Measurements from ENCODE around the gene HTR3A.
"Not testable (repeated sequence)": the region's sequence is repeated elsewhere in the genome, so short reads cannot be mapped to it uniquely, and the experiment has no call there.

The HTR3A gene

DNA sequence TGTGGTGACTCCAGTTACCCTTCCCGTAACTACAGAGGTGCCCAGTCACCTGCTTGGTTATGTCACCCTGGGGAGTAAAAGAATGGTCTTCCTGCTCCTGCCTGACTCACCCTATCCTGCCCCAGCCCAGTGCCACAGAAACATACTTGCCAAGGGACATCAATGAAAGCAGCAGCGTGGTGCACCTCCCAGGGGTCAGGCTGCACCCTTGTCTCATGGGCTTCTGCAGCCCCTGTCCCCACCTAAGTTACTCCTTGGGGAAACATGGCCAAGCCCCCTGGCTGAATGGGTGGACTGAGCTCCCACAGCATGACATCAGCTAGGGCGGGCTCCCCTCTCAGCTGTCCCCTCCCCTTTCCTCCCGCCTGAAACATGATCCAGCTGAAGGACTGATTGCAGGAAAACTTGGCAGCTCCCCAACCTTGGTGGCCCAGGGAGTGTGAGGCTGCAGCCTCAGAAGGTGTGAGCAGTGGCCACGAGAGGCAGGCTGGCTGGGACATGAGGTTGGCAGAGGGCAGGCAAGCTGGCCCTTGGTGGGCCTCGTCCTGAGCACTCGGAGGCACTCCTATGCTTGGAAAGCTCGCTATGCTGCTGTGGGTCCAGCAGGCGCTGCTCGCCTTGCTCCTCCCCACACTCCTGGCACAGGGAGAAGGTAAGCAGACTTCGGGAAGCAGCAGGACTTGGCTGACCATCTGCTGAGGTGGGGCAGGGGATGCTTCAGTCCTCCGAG, at the start of gene HTR3A:
Gene HTR3A, plus strand, starts transcription at position 368 of the 730 bp plus-strand sequence. Its CDS starts 218 bp downstream, at position 586.
- no peak within 1 kb of the TSS for H3K27ac Mint-ChIP-seq
- no peaks in the 10 kb centered on the region for H3K9me3 Mint-ChIP-seq
- H3K27me3 Mint-ChIP-seq, result no peaks in the 10 kb centered on the region
- H3K36me3 Mint-ChIP-seq (ENCODE audit: low read depth), result no peaks in the 10 kb centered on the region
- H3K4me3 Mint-ChIP-seq, result no peak within 1 kb of the TSS
- H3K4me1 Mint-ChIP-seq (ENCODE audit: low read depth), result peaks cover 10% of the 10 kb centered on the region

DNA sequence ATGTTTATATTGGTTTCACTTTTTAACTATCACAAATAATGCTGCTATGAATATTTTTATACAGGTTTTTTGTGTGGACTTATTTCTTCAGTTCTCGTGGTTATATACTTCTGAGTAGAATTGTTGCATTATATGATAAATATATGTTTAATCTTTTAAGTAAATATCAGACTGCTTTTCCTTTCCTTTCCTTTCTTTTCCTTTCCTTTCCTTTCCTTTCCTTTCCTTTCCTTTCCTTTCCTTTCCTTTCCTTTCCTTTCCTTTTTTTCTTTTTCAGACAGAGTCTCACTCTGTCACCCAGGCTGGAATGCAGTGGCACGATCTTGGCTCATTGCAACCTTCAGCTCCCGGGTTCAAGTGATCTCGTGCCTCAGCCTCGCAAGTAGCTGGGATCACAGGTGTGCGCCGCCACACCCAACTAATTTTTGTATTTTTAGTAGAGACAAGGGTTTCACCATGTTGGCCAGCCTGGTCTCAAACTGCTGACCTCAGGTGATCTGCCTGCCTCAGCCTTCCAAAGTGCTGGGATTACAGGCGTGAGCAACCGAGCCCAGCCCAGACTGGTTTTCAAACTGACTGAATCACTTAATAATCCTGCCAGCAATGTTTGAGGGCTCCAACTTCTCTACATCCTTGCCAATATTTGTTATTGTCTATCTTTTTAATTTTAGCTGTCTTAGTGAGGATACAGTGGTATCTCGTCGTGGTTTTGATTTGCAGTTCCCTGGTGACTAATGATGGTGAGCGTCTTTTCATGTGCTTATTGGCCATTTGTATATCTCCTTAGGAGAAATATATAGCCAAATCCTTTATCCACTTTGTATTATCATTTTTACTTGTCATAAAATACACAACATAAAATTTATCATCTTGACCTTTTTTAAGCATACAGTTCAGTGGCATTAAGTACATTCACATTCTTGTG, 48.4 kb upstream of the HTR3A start:
- Mint-ChIP-seq H3K9me3 (no peaks in the 10 kb centered on the region), H3K27me3 (peaks cover 20% of the 10 kb centered on the region), H3K36me3 (ENCODE audit: low read depth) (no peaks in the 10 kb centered on the region), H3K4me3 (no peak overlapping the region), H3K27ac (no peak overlapping the region), H3K4me1 (ENCODE audit: low read depth) (no peaks in the 10 kb centered on the region)

DNA sequence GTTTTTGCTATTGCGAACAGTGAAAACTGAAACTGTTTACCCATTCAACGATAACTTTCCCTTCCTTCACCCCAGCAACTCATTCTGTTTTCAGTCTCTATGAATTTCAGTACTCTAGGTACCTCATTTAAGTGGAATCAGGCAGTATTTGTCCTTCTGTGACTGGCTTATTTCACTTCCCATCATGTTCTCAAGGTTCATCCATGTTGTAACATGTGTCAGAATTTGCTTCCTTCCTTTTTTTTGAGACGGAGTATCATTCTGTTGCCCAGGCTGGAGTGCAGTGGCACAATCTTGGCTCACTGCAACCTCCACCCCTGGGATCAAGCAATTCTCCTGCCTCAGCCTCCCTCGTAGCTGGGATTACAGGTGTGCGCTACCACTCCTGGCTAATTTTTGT, 46.6 kb upstream of the HTR3A start:
- H3K9me3 Mint-ChIP-seq, result no peaks in the 10 kb centered on the region
- H3K4me3 Mint-ChIP-seq, result no peak overlapping the region
- H3K27ac Mint-ChIP-seq, result no peak overlapping the region
- no peaks in the 10 kb centered on the region for H3K4me1 Mint-ChIP-seq (ENCODE audit: low read depth)
- H3K36me3 Mint-ChIP-seq (ENCODE audit: low read depth), result no peaks in the 10 kb centered on the region
- peaks cover 19% of the 10 kb centered on the region for H3K27me3 Mint-ChIP-seq

DNA sequence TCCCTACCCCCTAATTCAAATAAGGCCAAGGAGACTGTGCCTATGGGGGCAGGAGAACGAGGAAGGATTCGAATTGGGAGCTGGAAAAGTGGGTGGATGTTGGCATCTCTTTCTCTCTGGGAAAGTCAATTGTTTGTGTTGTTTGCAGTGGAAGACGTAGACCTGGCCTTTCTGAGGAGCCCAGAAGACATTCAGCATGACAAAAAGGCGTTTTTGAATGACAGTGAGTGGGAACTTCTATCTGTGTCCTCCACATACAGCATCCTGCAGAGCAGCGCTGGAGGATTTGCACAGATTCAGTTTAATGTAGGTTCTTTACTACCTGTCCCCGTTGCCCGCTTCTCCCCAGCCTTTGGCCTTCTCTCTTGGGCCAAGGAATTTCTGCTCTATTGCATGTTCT, 42.1 kb upstream of the HTR3A start:
- Mint-ChIP-seq H3K9me3 (no peaks in the 10 kb centered on the region), H3K4me1 (ENCODE audit: low read depth) (no peaks in the 10 kb centered on the region), H3K36me3 (ENCODE audit: low read depth) (no peaks in the 10 kb centered on the region), H3K4me3 (no peak overlapping the region), H3K27ac (no peak overlapping the region), H3K27me3 (peaks cover 10% of the 10 kb centered on the region)

DNA sequence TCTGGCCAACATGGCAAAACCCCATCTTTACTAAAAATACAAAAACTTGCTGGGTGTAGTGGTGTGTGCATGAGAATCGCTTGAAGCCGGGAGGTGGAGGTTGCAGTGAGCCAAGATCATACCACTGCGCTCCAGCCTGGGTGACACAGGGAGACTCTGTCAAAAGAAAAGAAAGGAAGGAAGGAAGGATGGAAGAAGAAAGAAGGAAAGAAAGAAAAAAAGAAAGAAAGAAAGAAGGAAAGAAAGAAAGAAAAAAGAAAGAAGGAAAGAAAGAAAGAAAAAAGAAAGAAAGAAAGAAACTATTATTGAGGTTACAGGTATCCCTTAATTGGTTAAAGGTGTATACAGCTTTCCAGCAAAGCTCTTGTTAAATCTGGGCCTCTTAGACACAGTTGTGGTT, 40.7 kb upstream of the HTR3A start:
- not testable (repeated sequence) for H3K9me3 Mint-ChIP-seq

DNA sequence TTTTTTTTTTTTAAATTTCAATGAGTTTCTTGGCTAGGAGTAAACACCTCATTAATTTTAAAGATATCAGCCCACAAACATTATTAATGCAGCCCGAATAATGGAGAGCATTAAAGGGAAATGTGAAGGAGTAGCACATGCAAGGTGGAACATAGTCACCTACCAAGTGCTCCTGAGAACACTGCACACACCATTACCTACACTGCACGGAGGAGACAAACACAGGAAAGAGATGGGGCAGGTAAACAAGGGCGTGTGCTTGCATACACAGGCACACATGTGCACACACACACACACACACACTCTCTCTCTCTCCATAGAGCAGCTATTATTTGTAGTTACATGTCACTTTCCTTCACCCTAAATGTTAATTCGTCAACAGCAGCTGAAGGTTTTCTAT, 40.1 kb upstream of the HTR3A start:
- no peak overlapping the region for H3K4me3 Mint-ChIP-seq
- H3K27me3 Mint-ChIP-seq, result peaks cover 10% of the 10 kb centered on the region
- no peaks in the 10 kb centered on the region for H3K9me3 Mint-ChIP-seq
- no peaks in the 10 kb centered on the region for H3K36me3 Mint-ChIP-seq (ENCODE audit: low read depth)
- no peak overlapping the region for H3K27ac Mint-ChIP-seq
- H3K4me1 Mint-ChIP-seq (ENCODE audit: low read depth), result no peaks in the 10 kb centered on the region

More for the DNA sequence above, 40.7 kb upstream of the HTR3A start:
- H3K27me3 Mint-ChIP-seq; H3K27ac Mint-ChIP-seq; H3K4me3 Mint-ChIP-seq; H3K4me1 Mint-ChIP-seq (ENCODE audit: low read depth); H3K36me3 Mint-ChIP-seq (ENCODE audit: low read depth): not testable (repeated sequence)

DNA sequence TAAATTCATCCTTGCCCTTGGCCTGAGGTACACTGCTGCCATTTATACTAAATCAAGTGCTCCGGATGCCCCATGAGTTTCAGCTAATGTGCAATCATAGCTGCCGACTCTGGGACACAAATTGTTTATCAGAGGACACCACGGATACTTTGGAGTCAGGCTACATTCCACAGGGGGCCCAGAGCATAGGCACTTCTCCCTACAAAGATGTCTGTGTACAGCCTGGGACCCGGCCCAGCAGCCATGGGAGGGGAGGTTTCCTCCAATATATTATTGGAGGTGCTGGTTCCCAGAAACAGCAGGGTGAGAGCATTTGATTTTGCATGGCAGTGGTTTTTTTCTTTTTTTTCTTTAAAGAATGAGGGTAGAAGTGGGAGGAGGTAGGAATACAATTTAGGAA, 39.0 kb upstream of the HTR3A start:
- no peak overlapping the region for H3K4me3 Mint-ChIP-seq
- H3K36me3 Mint-ChIP-seq (ENCODE audit: low read depth), result no peaks in the 10 kb centered on the region
- no peak overlapping the region for H3K27ac Mint-ChIP-seq
- H3K4me1 Mint-ChIP-seq (ENCODE audit: low read depth), result no peaks in the 10 kb centered on the region
- H3K27me3 Mint-ChIP-seq, result peaks cover 10% of the 10 kb centered on the region
- H3K9me3 Mint-ChIP-seq, result no peaks in the 10 kb centered on the region

DNA sequence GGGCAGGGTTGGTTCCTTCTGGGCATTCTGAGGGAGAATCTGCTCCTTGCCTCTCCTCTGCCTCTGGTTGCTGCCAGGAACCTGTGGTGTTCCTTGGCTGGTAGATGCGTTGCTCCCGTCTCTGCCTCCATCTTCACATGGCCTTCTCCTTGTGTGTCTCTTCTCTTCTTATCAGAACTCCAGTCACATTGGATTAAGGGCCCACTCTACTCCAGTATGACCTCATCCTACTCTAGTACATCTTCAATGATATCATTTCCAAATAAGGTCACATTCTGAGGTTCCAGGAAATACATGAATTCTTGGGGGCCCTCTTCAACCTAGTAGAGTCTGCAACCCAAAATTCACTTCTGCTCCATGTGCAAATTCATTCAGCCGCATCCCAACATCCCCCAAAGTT, 37.0 kb upstream of the HTR3A start:
- Mint-ChIP-seq H3K36me3 (ENCODE audit: low read depth) (no peaks in the 10 kb centered on the region), H3K27ac (no peak overlapping the region), H3K9me3 (no peaks in the 10 kb centered on the region), H3K4me1 (ENCODE audit: low read depth) (no peaks in the 10 kb centered on the region), H3K4me3 (no peak overlapping the region), H3K27me3 (peaks cover 4% of the 10 kb centered on the region)

DNA sequence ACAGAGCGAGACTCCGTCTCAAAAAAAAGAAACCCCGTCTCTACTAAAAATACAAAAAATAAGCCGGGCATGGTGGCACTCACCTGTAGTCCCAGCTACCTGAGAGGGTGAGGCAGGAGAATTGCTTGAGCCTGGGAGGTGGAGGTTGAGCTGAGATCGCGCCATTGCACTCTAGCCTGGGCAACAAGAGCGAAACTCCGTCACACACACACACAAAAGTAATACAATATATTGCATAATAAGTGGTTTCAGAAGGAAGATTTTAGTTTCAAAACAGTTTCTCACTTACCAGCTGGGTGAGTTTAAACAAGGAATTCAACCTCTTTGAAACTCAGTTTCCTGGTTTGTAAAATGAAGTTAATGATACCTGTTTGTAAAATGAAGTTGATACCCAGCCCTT, 32.7 kb upstream of the HTR3A start:
- no peaks in the 10 kb centered on the region for H3K36me3 Mint-ChIP-seq (ENCODE audit: low read depth)
- H3K9me3 Mint-ChIP-seq, result no peaks in the 10 kb centered on the region
- no peak overlapping the region for H3K27ac Mint-ChIP-seq
- H3K4me3 Mint-ChIP-seq, result no peak overlapping the region
- H3K27me3 Mint-ChIP-seq, result no peaks in the 10 kb centered on the region
- H3K4me1 Mint-ChIP-seq (ENCODE audit: low read depth), result no peaks in the 10 kb centered on the region

DNA sequence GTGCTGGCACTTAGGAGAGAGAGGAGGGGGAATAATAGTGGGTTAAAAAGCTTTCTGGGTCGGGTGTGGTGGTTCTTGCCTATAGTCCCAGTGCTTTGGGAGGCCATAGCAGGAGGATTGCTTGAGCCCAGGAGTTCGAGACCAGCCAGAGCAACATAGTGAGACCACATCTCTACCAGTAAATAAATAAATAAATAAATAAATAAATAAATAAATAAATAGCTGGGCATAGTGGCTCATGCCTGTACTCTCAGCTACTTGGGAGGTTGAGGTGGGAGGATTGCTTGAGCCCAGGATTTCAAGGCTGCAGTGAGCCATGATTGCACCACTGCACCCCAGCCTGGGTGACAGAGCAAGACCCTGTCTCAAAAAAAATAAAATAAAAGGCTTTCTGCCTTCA, 28.7 kb upstream of the HTR3A start:
- not testable (repeated sequence) for H3K4me1 Mint-ChIP-seq (ENCODE audit: low read depth); H3K4me3 Mint-ChIP-seq; H3K9me3 Mint-ChIP-seq; H3K36me3 Mint-ChIP-seq (ENCODE audit: low read depth); H3K27ac Mint-ChIP-seq; H3K27me3 Mint-ChIP-seq

DNA sequence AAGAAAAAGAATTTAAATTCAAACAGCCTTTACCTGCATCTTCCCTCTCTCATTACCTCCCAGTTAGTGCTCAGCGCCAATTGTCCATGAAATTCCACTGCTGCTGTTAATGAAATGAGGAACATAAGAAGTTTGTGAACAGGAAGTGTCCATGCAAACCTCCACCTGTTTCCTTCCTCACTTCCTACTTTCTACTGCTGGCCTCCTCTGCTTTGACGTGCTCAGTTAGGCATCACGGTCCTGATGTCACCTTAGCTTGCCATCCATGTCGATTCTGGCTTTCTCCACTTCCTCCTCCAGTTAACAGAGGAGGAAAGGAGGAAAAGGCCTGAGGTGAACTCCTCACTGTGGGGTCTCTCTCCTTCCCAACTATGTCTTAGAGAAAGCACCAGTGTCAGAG, 26.9 kb upstream of the HTR3A start:
- H3K36me3 Mint-ChIP-seq (ENCODE audit: low read depth), result no peaks in the 10 kb centered on the region
- no peak overlapping the region for H3K27ac Mint-ChIP-seq

DNA sequence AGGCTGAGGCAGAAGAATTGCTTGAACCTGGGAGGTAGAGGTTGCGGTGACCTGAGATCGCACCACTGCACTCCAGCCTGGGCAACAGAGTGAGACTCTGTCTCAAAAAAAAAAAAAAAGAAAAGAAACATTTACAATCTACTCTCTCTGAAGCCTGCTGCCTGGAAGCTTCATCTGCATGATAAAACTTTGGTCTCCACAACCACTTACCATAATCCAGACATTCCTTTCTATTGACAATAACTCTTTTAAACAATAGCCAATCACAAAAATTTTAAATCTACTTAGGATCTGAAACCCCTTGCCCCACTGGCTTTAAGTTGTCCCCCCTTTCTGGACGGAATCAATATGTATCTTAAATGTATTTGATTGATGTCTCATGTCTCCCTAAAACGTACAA, 25.0 kb upstream of the HTR3A start:
- H3K9me3 Mint-ChIP-seq, result no peaks in the 10 kb centered on the region
- H3K4me1 Mint-ChIP-seq (ENCODE audit: low read depth), result peaks cover 4% of the 10 kb centered on the region
- H3K36me3 Mint-ChIP-seq (ENCODE audit: low read depth), result no peaks in the 10 kb centered on the region
- H3K27me3 Mint-ChIP-seq, result peaks cover 10% of the 10 kb centered on the region
- H3K4me3 Mint-ChIP-seq, result no peak overlapping the region
- H3K27ac Mint-ChIP-seq, result no peak overlapping the region

More for the DNA sequence above, 26.9 kb upstream of the HTR3A start:
- H3K4me3 Mint-ChIP-seq, result no peak overlapping the region
- H3K27me3 Mint-ChIP-seq, result peaks cover 5% of the 10 kb centered on the region
- peaks cover 4% of the 10 kb centered on the region for H3K4me1 Mint-ChIP-seq (ENCODE audit: low read depth)
- no peaks in the 10 kb centered on the region for H3K9me3 Mint-ChIP-seq

DNA sequence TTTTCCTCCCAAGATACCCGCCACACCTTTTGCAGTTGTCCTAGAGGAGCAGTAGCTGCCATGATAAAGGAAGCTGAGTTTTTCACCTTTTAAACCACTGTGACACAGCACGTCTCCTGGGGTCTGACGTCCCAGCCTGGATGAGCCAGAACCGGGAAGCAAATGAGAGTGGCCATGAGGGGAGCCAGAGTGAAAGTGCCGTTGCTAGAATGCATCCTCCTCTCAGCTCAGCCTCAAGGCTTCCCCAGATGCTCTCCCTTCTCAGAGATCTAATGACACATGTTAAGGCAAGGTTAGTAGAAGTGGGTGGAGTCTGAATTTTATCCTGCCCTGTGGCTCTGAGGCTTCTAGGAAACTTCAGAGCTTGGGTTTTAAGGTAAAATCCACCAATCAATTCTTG, 23.4 kb upstream of the HTR3A start:
- no peaks in the 10 kb centered on the region for H3K9me3 Mint-ChIP-seq
- no peak overlapping the region for H3K27ac Mint-ChIP-seq
- peaks cover 4% of the 10 kb centered on the region for H3K4me1 Mint-ChIP-seq (ENCODE audit: low read depth)
- H3K27me3 Mint-ChIP-seq, result peaks cover 14% of the 10 kb centered on the region
- no peak overlapping the region for H3K4me3 Mint-ChIP-seq
- no peaks in the 10 kb centered on the region for H3K36me3 Mint-ChIP-seq (ENCODE audit: low read depth)

DNA sequence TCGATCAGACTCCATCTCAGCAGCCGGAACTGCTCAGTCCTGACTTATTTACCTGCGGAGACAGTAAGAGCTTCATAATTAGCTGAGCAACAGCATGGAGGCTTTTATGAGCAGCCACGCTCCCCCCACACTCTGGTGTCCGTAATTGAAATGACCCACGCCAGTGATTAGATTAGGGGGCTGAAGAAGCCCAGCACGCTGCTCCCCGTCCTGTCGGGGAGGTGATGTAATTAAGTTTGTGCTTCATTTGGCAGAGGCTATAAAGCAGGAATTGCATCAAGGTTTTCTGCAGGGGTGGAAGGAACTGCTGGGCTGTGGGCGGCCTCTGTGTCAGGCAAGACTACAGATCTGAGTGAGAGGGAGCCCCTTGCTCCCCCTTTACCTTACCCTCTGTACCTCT, 22.8 kb upstream of the HTR3A start:
- no peaks in the 10 kb centered on the region for H3K36me3 Mint-ChIP-seq (ENCODE audit: low read depth)
- H3K4me3 Mint-ChIP-seq, result no peak overlapping the region
- H3K4me1 Mint-ChIP-seq (ENCODE audit: low read depth), result peaks cover 4% of the 10 kb centered on the region
- no peaks in the 10 kb centered on the region for H3K9me3 Mint-ChIP-seq
- H3K27me3 Mint-ChIP-seq, result peaks cover 14% of the 10 kb centered on the region
- H3K27ac Mint-ChIP-seq, result no peak overlapping the region

DNA sequence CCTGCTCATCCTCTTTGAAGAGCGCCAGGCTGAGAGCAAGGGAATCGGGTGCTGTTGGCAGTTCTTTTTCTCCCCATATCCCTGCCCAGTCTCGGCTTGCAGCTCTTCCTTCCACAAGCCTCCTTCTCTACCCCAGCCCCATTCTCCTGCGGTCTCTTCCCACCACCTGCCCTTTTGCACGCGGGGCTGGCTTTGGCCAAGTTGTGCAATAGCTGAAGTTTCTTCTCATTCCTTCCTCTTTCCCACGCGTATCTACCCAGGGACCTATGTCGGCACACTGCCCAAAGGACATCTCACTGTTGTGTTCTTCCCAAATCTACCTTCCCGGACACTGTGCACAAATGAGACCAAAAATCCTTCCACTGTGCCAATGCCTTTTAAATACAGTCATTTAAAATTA, 22.3 kb upstream of the HTR3A start:
- no peak overlapping the region for H3K27ac Mint-ChIP-seq
- no peaks in the 10 kb centered on the region for H3K9me3 Mint-ChIP-seq
- peaks cover 14% of the 10 kb centered on the region for H3K27me3 Mint-ChIP-seq
- H3K4me3 Mint-ChIP-seq, result no peak overlapping the region
- H3K4me1 Mint-ChIP-seq (ENCODE audit: low read depth), result peaks cover 4% of the 10 kb centered on the region
- H3K36me3 Mint-ChIP-seq (ENCODE audit: low read depth), result no peaks in the 10 kb centered on the region
